GM12891 (cell line): ENCODE results near the gene FAM168A.

ENCODE experiments used
- POLR2A ChIP-seq: IDR thresholded peaks from 2 replicates; pipeline ENCODE4 v1.6.1; 2011; ENCODE audit warnings: low read depth, low read length, control low read depth
- POLR2AphosphoS5 ChIP-seq: IDR thresholded peaks from 2 replicates; pipeline ENCODE4 v1.6.1; 2011; ENCODE audit warnings: low read depth, low read length, control low read depth
- SPI1 ChIP-seq: IDR thresholded peaks from 2 replicates; pipeline ENCODE4 v1.6.1; 2011; ENCODE audit warnings: low read depth, low read length, control low read depth

GRCh38 chr11:73383249-73384124, 214.4 kb downstream of the FAM168A start:
- TF ChIP-seq SPI1: no peak
- TF ChIP-seq POLR2A: no peak
- no peak for TF ChIP-seq POLR2AphosphoS5
